ENCODE measurements around the gene RALGPS2.

The RALGPS2 gene

DNA sequence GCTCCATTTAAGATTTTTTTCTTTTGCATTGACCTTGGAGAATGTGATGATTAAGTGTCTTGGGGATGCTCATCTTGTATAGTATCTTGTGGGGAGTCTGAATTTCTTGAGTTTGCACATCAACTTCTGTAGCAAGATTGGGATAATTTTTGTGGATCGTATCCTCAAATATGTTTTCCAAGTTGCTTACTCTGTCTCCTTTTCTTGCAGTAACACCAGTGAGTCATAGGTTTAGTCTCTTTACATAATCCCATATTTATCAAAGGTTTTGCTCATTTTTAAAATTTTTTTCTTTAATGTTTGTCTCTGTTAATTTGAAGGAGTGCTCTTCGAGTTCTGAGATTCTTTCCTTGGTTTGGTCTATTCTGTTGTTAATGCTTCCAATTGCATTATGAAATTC is 187.6 kb downstream of the RALGPS2 start:
- H3K4me3 ChIP-seq (ENCODE audit: low read depth, low read length) = no peak overlapping the region

DNA sequence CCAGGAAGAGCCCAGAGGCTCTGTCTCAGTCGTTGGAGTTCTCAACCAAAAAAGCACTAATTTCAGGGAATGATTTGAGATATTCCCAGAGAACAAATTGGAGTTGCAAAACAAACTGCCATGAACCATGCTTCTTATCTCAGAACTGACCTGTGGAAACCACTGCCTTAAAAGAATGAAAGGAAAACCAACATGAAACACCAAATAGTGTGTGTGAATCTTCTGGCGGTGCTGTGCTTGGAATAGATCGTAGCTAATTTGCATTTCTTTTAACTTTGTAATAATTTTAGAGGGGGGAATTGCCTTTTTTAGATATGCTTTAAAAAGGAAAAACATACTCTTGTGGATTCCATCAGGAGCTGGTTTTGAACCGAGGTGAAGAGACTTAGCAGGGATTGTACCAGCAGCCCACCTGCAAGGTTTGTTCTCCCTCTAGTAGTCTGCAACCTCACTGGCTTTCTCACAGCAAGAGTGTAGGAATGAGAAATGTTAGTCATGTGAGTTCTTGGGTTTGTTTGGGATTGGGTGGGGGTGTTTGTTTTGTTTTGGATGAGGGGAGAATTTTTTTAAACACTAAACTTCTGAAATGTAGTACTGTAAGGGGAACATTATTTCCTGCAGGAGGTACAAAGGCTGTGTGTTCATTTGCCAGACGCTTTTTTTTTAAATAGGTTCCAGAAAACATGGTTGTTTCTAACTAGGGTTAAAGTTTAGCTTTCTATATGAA is 191.6 kb downstream of the RALGPS2 start:
- no peak overlapping the region for H3K4me3 ChIP-seq (ENCODE audit: low read depth, low read length)

DNA sequence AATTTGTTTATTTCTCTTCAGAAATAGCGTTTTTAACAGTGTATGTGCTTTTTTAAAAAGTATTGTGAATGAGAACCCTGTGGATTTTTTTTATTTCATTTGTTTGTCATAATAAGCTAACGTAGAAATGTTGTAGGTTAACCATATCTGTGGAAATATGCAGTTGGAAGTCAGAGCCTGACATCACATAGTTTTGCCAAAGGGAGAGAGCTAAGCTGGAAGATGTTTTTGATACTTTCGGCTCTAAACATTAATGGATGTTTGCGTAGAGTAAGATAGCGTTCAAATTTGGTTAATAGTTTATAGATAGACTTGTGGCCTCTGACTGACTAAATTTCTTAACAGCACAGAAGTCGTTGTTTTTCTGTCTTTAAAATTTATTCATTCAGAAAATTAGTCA is 193.3 kb downstream of the RALGPS2 start:
- no peak overlapping the region for H3K4me3 ChIP-seq (ENCODE audit: low read depth, low read length)

DNA sequence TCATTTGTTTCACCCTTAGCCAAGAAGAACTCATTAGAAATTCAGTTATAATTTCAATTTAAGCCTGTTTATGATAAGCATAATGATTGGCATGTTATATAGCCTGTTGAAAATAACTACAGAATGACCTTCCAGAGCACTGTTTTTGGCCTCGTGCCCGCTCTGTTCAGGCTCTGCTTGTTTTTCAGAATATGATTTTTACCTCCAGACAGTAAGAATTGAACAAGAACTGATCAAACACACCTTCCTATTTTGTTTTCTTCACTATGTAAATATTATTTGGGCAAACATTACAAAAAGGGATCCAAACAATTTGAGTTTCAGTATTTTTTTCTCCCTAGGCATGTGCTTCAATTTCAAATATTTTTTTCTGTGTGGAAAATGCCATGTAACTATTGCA is 193.9 kb downstream of the RALGPS2 start:
- no peak overlapping the region for H3K4me3 ChIP-seq (ENCODE audit: low read depth, low read length)

DNA sequence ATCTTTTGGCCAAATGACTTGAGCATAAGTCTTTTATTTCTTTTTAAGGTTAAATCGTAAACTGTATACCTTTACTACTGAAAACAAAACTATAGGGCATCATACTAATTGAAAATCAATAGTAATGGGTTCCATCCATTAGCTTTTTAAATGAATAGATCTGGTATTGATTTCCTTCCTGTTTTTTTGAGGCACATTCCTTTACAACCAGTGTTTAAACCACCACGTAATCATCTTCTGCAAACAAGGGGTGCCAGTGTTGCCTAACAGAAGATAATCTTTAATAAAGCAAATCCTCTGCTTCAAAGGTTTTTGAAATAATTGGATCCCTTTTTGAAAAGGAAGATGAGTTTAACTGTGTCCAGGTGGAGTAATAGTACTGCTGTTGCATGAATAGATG is 194.5 kb downstream of the RALGPS2 start:
- H3K4me3 ChIP-seq (ENCODE audit: low read depth, low read length) = no peak overlapping the region

DNA sequence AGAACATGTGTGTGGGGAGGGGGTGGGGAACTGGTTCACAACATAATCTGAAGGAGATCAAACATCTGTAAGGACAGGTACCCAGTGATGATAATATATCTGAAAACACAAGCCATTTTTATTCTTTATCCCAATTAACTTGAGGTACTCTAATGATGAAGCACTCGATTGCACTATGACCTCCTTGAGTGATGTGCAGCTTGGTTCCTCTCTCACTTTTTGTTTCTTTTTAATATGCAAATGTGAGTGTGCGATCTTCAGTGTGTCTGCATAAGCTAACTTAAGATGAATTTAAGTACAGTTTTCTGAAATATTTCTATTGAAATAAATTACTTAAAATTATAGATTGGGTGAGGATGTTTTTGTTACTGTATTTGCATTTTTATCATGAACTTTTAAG is 196.5 kb downstream of the RALGPS2 start:
- H3K4me3 ChIP-seq (ENCODE audit: low read depth, low read length) = no peak overlapping the region

DNA sequence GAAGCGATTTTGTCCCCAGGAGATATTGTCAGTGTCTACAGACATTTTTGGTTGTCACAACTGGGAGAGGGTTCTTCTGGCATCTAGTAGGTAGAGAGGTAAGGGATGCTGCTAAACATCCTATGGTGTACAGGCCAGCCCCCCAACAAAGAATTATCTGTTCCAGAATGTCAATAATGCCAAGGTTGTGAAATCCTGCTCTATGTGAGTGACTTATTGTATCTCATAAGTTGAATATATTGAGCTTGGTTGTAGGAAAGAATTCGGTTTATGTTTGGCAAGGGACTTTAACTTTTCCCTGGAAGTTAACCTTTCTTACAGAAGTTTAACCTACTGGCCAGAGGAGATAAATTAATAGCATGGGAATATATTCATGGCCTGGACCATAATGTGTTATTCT is 198.5 kb downstream of the RALGPS2 start:
- H3K4me3 ChIP-seq (ENCODE audit: low read depth, low read length) = no peak overlapping the region

DNA sequence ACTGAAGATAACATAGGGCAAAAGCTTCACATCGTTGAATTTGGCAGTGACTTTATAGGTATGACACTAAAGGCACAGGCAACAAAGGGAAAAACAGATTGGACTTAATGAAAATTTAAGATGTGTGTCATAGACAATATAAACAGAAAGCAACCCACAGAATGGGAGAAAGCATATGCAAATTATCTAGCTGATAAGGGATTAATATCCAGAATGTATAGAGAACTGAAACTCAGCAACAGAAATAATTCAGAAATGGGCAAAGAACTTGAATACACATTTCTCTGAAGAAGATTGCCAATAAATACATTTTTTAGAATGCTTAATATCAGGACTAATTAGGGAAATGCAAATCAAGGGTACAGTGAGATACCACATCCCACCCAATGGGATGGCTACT is 201.0 kb downstream of the RALGPS2 start:
- H3K4me3 ChIP-seq (ENCODE audit: low read depth, low read length) = no peak overlapping the region

DNA sequence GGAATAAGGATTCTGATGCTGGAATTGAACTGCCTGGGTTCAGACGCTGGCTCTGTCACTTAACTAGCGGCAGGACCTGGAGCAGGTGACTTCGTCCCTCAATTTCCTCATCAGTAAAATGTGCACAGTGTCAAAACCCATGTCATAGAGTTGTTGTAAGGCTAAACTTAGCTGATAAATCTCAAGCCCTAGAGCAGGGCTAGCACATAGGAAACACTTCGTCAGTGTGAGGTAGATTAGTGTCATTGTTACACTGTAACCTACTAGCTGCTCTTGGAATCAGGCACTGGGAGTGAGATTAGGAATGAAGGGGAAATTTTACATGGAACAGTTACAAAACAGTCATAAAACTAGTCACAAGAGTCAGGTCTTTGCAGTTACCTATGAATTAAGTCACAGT is 202.0 kb downstream of the RALGPS2 start:
- no peak overlapping the region for H3K4me3 ChIP-seq (ENCODE audit: low read depth, low read length)

DNA sequence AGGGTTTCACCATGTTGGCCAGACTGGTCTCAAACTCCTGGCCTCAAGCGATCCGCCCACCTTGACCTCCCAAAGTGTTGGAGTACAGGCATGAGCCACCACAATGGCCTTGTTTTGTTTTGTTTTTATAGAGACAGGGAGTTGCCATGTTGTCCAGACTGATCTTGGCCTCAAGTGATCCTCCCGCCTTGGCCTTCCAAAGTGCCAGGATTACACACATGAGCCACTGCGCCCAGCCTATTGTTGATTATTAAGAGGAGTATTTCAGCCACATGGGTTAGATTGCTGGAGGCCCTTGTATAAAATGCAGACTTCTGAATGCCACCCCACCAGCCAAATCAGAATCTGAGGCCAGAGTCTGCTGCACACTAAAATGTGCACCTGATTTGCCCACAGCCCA is 203.0 kb downstream of the RALGPS2 start:
- no peak overlapping the region for H3K4me3 ChIP-seq (ENCODE audit: low read depth, low read length)

DNA sequence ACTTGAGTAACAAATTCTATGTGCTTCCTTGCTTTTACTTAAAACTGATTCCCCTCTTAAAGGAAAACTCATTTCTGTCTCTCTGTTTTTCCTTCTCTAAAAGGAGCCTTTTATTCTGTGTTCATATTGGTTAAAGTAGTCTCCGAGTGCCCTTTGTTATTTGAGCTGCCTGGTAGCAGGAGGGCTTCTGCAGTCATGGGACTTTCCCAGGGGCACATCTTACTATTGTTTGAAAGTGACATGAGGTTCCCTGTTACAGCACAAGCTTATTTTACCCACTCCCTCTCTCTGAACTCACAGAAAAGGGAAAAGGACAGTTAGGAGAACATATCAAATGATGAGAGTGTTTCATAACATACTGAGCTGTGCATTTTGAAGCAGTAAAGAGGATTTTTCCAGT is 203.9 kb downstream of the RALGPS2 start:
- H3K4me3 ChIP-seq (ENCODE audit: low read depth, low read length) = no peak overlapping the region

DNA sequence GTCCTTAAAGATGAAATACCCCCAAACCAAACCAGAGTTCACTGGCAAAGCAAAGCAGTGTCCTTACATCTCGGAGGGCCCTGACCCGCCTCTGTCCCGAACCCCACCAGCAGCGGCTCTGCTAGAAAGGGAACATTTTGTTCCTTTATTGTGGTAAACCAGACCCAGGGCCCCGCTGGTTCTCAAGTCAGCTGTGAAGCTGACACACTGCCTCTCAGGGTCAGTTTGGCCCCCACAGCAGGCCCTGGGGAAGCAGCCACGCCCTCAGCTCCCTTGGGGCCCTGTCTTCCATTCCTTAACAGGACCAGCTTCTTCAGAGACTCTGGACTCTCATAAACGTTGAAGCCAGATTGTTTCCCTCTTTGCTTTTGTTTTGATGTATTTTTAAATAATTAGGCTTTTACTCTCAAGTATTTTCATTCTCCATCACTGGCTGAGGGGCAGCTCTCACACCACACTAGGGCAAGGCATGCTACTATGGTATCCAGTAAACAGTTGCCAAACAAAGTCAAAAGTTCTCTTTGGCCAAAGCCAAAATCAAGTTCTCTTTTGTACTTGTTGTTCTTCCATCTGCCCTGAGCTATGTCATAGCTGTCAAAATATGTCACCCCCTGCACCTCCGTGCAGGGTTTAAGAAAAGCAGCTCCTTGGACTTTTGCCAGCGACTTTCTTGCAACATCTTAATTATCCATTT is 207.0 kb downstream of the RALGPS2 start:
- H3K4me3 ChIP-seq (ENCODE audit: low read depth, low read length) = no peak overlapping the region

DNA sequence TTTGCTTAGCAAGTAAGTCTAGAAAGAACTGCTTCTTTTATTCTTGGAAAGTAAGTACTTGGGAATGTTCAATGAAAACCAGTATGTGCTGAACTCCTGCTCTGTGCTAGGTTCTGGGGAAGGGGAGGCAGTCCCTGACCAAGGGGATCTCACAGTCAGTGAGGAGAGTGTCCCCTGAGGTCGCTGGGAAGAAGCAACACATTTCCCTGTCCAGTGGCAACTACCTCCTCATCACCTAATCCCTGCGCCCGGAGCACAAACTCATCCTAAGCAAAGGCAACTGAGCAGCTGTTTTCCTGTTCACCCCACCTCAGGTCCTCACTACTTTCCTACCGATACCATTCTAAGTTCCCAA is 207.5 kb downstream of the RALGPS2 start:
- H3K4me3 ChIP-seq (ENCODE audit: low read depth, low read length) = no peak overlapping the region

DNA sequence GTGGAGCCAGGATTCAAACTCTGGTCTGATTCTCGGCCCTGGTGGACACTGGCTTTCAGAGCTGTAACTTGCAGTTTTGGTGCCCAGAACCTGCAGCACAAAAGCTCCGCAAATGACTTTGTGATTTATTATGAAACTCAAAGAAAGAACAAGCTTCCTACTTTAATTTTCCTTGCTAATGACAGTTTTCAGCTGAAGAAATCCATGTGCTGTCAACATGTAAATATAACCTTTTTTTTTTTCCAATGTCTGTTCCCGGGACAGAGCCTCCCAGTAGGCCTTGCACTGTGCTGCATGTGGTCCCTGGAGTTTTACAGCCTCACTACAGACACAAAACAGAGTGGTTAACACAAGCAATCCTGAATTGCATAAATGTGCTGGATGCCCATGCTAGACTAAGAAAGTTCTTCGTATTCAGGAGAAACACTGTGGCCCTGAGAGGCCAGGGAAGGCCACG is 208.1 kb downstream of the RALGPS2 start:
- H3K4me3 ChIP-seq (ENCODE audit: low read depth, low read length) = no peak overlapping the region

DNA sequence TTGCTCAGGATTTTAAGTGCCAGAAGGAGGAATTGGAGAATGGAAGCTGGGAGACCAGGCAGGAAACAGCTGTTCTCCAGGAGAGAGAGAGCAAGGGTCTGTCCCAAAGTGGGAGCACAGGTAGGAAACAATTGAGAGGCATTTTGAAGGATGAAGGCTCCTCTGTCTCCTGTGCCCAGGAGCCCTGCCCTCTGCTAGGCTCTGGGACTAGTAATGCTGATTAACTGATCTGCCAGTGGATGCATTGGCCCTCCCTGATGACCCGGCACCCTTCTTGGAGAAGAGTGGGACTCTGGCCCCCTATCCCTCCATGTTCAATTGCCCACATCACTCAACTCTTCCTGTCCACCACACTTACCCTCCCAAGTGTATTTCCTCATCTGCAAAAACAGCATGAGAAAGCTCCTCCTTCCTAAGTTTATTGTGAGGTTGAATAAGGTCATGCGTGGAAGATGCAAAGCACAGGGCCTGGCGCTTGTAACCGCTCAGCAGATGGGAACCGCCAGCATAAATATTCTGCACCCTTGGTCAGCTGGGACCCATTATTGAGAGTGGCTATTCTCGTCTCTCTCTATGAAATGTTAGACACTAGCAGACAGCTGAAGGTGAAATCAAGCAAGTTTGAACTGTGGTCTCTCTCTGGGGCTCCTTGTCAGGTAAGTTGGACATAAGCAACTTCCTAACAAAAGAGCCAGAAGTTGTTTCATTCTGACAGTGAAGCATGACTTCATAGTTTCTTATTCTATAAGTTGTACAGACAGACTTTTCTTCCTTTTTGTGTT is 208.9 kb downstream of the RALGPS2 start:
- H3K4me3 ChIP-seq (ENCODE audit: low read depth, low read length) = no peak overlapping the region

DNA sequence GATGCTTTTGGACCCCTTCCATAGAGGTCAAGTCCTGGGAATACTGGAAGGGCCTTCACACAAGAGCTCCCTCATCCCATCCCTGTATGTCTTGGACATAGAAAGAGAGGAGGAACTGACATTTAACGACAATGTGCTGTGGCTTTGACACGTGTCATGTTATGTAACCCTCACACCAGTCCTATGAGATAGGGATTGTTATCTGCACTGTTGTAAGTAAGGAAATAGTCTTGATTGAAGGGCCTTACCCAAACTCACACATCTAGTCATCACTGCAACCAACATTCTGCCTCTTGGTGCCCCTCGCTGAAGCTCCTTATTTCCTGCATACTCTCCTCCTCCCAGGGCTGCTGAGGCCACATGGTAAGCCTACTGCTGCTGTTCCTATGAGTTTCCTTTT is 209.5 kb downstream of the RALGPS2 start:
- H3K4me3 ChIP-seq (ENCODE audit: low read depth, low read length) = no peak overlapping the region

DNA sequence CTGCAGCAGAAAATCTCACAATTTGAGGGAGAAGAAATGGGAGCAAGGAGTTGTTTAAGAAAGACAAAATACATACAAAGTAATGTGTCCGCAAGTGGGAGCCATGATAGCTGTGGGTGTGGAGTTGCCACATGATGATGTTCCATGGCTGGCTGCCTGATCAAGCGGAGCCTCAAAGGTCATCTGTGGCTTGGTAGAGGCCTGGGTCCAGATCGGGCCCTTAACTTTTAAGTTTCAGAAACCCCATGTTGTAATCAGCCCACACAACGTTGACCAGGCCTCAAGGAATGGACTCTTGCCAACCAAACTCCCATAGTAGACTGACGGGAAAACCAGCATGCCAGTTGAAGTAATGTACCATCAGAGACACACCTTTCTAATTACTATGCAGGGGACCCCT is 210.6 kb downstream of the RALGPS2 start:
- no peak overlapping the region for H3K4me3 ChIP-seq (ENCODE audit: low read depth, low read length)

DNA sequence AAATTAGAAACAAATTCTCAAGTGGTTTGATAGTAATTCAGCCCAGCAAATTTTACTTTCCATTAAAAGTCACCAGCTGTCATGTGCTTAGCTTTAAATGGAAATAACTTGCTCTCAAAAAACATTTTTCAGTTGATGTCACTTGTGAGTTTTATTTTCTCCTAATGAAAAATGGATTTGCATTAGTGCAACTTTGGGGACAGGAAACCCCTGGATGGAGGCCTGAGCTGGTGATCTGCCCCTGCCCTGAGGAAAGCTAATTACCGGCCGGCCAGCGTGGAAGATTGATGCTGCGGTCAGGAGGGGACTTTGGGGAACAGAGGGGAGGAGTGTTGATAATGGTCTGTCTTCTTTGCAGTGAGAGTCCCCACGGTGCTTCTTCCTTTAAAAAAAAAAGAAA is 212.7 kb downstream of the RALGPS2 start:
- H3K4me3 ChIP-seq (ENCODE audit: low read depth, low read length) = no peak overlapping the region

DNA sequence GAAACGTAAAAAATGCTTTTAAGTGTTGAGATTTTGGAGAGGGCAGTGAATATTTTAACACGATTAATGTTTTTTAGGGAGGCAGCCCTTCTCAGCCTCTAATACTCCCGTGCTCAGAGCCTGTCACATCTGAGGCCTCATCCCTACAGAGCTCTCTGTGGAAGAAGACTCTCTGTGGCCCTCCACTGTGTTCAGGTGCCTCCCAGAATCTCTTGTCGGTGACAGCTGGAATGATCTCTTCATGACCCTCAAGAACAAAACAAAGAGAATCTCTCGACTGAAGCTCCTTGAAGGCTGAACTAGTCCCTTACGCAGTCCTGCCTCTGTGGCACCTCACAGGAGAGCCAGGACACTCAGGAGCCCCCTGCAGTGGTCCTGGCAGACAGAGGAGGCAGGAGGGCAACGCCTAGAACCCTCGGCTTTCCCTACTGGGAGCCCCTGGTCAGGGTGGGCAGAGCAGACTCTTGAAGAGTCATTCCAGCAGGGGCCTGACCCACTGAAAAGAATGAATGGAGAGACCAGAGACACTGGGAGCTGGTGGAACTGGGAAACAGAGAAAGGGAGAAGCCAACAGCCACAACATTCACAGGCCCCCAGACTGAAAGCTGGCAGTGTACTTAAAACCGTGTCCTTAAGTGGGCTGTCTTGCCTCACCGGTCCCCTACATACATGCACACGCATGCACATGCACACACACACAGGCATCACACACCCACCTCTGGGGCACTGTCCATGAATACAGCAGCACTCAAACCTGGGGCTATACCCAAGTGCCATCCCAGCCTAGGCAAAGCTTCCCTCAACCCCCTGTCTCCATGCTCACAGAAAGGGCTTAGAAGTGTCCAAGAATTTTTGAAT is 213.3 kb downstream of the RALGPS2 start:
- no peak overlapping the region for H3K4me3 ChIP-seq (ENCODE audit: low read depth, low read length)

DNA sequence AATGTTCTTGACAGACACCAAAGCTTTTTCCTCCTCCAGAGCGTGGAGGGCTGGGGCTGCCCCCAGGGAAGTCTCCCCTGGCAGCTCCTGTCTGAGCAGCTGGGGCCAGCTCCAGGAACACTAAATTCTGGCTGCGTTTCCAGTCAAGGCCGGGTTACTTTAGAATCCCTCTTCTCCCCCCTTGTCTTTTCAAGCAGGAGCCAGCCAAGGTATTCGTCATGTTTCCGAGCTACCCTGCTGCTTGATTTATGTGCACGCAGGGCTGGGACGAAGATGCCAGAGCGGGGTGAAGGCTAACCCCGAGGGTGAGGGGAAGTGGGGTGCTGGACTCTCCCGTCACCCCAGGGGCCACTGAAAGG is 213.9 kb downstream of the RALGPS2 start:
- no peak overlapping the region for H3K4me3 ChIP-seq (ENCODE audit: low read depth, low read length)

Measured in iPS-11a (cell line).